HS-5 (cell line): ENCODE measurements around the gene DISC1.
"Not testable (repeated sequence)": the region's sequence is repeated elsewhere in the genome, so short reads cannot be mapped to it uniquely, and the experiment has no call there.

Experiments
- DNase-seq: peaks from one replicate; pipeline ENCODE4 v3.0.0-alpha.2; 2012; ENCODE audit warnings: low read depth

The DISC1 gene

DNA sequence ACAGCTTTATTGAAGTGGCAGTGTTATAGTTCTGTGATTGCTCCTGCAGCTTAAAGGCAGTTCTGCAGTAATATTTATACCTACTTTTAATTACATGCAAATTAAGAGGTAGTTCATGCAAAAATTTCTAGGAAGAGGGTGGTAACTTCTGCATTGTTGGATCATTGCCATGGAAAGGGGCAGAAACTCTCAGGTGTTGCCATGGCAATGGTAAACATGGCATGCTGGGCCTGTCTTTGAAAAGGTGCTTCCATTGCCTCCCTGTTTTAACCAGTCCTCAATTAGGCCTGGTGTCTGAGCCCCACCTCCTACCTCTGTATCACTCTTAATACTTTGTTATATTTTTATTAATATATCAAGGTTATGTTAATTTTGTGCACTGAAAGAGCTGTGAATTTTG is 104.7 kb downstream of the DISC1 start:
- DNase-seq, result no peak

DNA sequence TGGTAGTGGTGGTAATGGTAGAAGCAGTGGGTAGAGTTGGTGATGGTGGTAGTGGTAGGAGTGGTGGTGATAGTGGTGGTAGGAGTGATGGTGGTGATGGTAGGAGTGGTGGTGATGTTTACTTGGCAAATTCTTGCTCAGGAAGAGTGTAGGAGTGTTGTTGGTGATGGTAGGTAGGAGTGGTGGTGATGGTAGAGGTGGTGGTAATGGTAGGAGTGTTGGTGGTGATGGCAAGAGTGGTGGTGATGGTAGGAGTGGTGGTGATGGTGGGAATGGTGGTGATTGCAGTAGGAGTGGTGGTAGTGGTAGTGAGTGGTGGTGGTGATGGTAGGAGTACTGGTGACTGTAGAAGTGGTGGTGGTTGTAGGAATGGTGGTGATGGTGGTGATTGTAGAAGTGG is 106.5 kb downstream of the DISC1 start:
- DNase-seq, result no peak

- no peak for DNase-seq
These were observed 107.1 kb downstream of the DISC1 start for GRCh38 chr1:231733672-231734071.

- DNase-seq, result no peak
These were observed 107.8 kb downstream of the DISC1 start for GRCh38 chr1:231734417-231734816.

- DNase-seq, result no peak
These were observed 108.8 kb downstream of the DISC1 start for GRCh38 chr1:231735411-231735810.

- DNase-seq, result no peak
These were observed 109.4 kb downstream of the DISC1 start for GRCh38 chr1:231735941-231736340.

- no peak for DNase-seq
These were observed 109.9 kb downstream of the DISC1 start for GRCh38 chr1:231736464-231736863.

GRCh38 chr1:231738554-231738953 is 112.0 kb downstream of the DISC1 start:
- no peak for DNase-seq

DNA sequence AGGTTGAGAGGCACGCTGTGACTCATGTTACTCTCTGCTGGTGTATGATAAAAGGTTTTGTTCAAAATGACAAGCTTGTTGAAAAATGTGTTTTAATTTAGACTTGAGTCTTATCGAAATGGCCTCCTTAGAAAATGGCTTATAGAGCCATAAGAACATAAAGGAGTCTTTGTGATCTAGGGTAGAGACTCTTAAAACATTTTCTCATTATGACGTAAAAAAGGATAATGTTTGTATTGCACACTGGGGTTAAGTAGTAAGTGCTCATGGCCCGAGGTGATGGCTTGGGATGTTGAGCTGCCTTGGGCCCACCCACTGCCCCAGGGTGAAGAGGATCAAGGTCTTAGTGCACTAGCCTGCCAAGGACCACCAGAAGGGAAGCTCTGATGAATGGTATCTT is 117.4 kb downstream of the DISC1 start:
- no peak for DNase-seq

GRCh38 chr1:231748760-231749415 is 122.3 kb downstream of the DISC1 start:
- DNase-seq, result no peak

- no peak for DNase-seq
These were observed 123.7 kb downstream of the DISC1 start for GRCh38 chr1:231750296-231750695.

GRCh38 chr1:231750818-231751362 is 124.3 kb downstream of the DISC1 start:
- no peak for DNase-seq

- DNase-seq, result no peak
These were observed 124.8 kb downstream of the DISC1 start for GRCh38 chr1:231751415-231751814.

DNA sequence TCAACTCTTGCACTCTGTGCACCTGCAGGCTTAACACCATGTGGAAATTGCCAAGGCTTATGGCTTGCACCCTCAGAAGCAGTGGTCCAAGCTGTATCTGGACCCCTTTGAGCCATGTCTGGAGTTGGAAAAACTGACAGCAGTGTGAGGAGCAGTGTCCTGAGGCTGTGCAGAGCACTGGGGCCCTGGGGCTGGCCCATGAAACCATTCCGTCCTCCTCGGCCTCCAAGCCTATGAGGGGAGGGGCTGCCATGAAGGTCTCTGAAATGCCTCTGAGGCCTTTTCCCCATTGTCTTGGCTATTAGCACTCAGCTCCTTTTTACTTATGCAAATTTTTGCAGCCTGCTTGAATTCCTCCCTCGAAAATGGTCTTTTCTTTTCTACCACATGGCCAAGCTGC is 126.7 kb downstream of the DISC1 start:
- no peak for DNase-seq

- DNase-seq, result no peak
These were observed 130.5 kb downstream of the DISC1 start for GRCh38 chr1:231757101-231757404.

GRCh38 chr1:231757759-231758158 is 131.2 kb downstream of the DISC1 start:
- DNase-seq, result no peak

GRCh38 chr1:231761252-231761651 is 134.7 kb downstream of the DISC1 start:
- no peak for DNase-seq

DNA sequence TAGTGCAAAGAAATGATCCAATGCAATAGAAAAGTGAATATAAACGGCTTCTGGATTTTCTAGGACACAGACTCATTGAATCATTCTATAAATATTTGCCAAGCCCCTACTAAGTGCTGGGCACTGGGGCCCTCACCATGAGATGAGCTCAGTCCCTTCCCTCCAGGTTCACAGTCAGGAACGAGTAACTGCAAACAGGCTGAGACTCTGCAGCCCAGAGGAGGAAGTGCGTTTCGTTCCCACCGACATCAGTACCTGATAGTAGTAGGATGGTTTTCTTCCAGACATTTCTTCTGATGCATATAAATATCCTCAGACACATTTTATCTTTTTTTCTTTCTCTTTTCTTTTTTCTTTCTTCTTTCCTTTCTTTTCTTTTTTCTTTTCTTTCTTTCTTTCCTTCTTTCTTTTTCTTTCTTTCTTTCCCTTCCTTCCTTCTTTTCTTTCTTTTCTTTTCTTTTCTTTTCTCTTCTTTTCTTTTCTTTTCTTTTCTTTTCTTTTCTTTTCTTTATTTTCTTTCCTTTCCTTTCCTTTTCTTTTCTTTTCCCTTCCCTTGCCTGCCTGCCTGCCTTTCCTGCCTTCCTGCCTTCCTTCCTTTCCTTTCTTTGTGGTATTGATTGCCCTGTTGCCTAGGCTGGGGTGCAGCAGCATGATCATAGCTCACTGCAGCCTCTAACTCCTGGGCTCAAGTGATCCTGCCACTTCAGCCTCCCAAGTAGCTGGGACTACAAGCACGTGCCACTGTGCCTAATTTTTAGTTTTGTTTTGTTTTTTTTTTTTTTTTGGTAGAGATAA is 135.4 kb downstream of the DISC1 start:
- no peak for DNase-seq

DNA sequence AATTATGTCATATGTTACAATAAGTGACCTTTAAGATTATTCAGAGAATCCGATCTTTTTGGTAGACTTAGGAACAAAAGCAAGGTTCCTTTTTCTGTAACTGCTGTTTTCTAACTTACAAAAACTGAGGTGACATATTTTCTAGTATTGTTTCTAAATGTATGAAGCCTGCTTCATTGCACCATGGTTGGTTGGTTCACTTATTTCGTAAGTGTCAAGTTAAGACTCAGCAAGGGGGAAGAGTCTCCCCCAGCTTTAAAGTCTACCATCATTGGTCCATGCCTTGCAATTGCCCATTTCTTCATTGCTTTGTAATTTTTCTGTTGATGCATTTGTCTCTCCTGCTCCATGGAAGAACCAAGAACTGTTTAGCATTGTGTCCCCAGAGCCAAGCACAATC is 136.9 kb downstream of the DISC1 start:
- no peak for DNase-seq

DNA sequence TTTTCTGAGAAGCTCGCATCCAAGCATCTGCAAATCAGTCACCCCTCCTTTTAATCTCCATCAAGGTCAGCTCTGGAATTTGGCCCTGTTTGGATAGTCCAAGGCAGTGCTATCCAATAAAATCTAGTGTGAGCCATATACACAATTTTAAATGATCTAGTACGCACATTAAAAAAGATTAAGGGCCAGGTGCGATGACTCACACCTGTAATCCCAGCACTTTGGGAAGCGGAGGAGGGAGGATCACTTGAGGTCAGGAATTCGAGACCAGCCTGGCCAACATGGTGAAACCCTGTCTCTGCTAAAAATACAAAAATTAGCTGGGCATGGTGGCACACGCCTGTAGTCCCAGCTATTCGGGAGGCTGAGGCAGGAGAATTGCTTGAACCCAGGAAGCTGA is 139.2 kb downstream of the DISC1 start:
- not testable (repeated sequence) for DNase-seq

DNA sequence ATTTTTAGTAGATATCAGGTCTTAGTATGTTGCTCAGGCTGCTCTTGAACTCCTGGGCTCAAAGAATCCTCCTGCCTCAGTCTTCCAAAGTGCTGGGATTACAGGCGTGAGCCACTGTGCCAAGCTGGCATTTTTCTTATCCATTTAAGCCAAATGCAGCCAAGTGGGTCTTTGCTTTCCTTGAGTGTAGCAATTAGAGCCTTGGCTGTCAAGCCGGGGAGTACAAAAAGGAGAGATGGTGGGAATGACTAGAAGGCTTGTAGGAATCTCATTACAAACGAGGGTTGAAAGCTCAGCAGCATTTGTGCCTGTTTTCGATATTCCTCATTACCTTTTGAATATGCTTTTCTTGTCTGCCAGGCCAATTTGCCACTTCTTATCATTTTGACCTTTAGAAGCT is 140.9 kb downstream of the DISC1 start:
- DNase-seq, result no peak

- no peak for DNase-seq
These were observed 141.8 kb downstream of the DISC1 start for GRCh38 chr1:231768416-231768815.

- no peak for DNase-seq
These were observed 144.1 kb downstream of the DISC1 start for GRCh38 chr1:231770506-231771175.
